ENCODE data around the gene MTSS2. TPM values are rescaled to one million over a fixed set of nuclear protein-coding genes. Genes with fewer than 3 reads are reported as not detected.

Gene MTSS2
- total RNA-seq, 1 experiment from 2014 or later, result 27.1 TPM

- Mint-ChIP-seq H3K4me3 (ENCODE audit: low read depth, unreplicated experiment) (no peak overlapping the region), H3K9me3 (ENCODE audit: low read depth, unreplicated experiment) (no peaks in the 10 kb centered on the region), H3K27me3 (ENCODE audit: unreplicated experiment) (no peaks in the 10 kb centered on the region), H3K36me3 (ENCODE audit: insufficient read depth, unreplicated experiment) (peaks cover 8% of the 10 kb centered on the region), H3K27ac (ENCODE audit: unreplicated experiment) (no peak overlapping the region), H3K4me1 (ENCODE audit: low read depth, unreplicated experiment) (no peaks in the 10 kb centered on the region)
- BruUV-seq (replicated peaks), result no TSS peak
- intact Hi-C loops (cut with micrococcal nuclease; ENCODE audit: unreplicated experiment), result no loop called here
- no peak for DNase-seq
- CTCF ChIA-PET, result interaction anchor here (0.5 kb wide), 1 partner anchor 23 kb away, joined by 4 read pairs; no protein-coding TSS in a partner anchor
- no peak for TF ChIP-seq CTCF (IDR thresholded peaks at IDR 0.05; ENCODE audit: unreplicated experiment)
Observed at GRCh38 chr16:70660672-70661350, 25.0 kb downstream of the MTSS2 start.

GRCh38 chr16:70659953-70660671, 25.7 kb downstream of the MTSS2 start:
- Mint-ChIP-seq H3K4me3 (ENCODE audit: low read depth, unreplicated experiment) (no peak overlapping the region), H3K27me3 (ENCODE audit: unreplicated experiment) (no peaks in the 10 kb centered on the region), H3K9me3 (ENCODE audit: low read depth, unreplicated experiment) (no peaks in the 10 kb centered on the region), H3K4me1 (ENCODE audit: low read depth, unreplicated experiment) (no peaks in the 10 kb centered on the region), H3K36me3 (ENCODE audit: insufficient read depth, unreplicated experiment) (peaks cover 3% of the 10 kb centered on the region), H3K27ac (ENCODE audit: unreplicated experiment) (no peak overlapping the region)
- intact Hi-C loops (cut with micrococcal nuclease; ENCODE audit: unreplicated experiment), result loop anchor here (10.0 kb wide), 2 partner anchors 55 to 495 kb away; no protein-coding TSS in a partner anchor
- no peak for TF ChIP-seq CTCF (IDR thresholded peaks at IDR 0.05; ENCODE audit: unreplicated experiment)
- no TSS peak for BruUV-seq (replicated peaks)
- DNase-seq, result no peak
- CTCF ChIA-PET, result interaction anchor here (0.5 to 1.0 kb wide), 2 partner anchors 24 to 111 kb away, joined by 4 read pairs; no protein-coding TSS in a partner anchor

- intact Hi-C loops (cut with micrococcal nuclease; ENCODE audit: unreplicated experiment), result loop anchor here (10.0 kb wide), 2 partner anchors 55 to 495 kb away; no protein-coding TSS in a partner anchor
- CTCF ChIA-PET, result interaction anchor here (1.0 kb wide), 1 partner anchor 111 kb away, joined by 4 read pairs; no protein-coding TSS in a partner anchor
- no peak overlapping the region for H3K4me3 Mint-ChIP-seq (ENCODE audit: low read depth, unreplicated experiment)
- H3K27ac Mint-ChIP-seq (ENCODE audit: unreplicated experiment), result no peak overlapping the region
- H3K27me3 Mint-ChIP-seq (ENCODE audit: unreplicated experiment), result no peaks in the 10 kb centered on the region
- no TSS peak for BruUV-seq (replicated peaks)
- H3K9me3 Mint-ChIP-seq (ENCODE audit: low read depth, unreplicated experiment), result no peaks in the 10 kb centered on the region
- no peaks in the 10 kb centered on the region for H3K36me3 Mint-ChIP-seq (ENCODE audit: insufficient read depth, unreplicated experiment)
- no peak for DNase-seq
- TF ChIP-seq CTCF (IDR thresholded peaks at IDR 0.05; ENCODE audit: unreplicated experiment), result no peak
- H3K4me1 Mint-ChIP-seq (ENCODE audit: low read depth, unreplicated experiment), result no peaks in the 10 kb centered on the region
Observed at GRCh38 chr16:70659546-70659945, 26.3 kb downstream of the MTSS2 start.

GRCh38 chr16:70658921-70659320, 26.9 kb downstream of the MTSS2 start:
- CTCF ChIA-PET, result no interaction called here
- intact Hi-C loops (cut with micrococcal nuclease; ENCODE audit: unreplicated experiment), result loop anchor here (10.0 kb wide), 2 partner anchors 54 to 494 kb away; no protein-coding TSS in a partner anchor

More at GRCh38 chr16:70658921-70659320, 26.9 kb downstream of the MTSS2 start:
- BruUV-seq (replicated peaks), result no TSS peak
- no peak for DNase-seq
- TF ChIP-seq CTCF (IDR thresholded peaks at IDR 0.05; ENCODE audit: unreplicated experiment), result no peak
- Mint-ChIP-seq H3K27ac (ENCODE audit: unreplicated experiment) (no peak overlapping the region), H3K4me3 (ENCODE audit: low read depth, unreplicated experiment) (no peak overlapping the region), H3K27me3 (ENCODE audit: unreplicated experiment) (no peaks in the 10 kb centered on the region), H3K36me3 (ENCODE audit: insufficient read depth, unreplicated experiment) (no peaks in the 10 kb centered on the region), H3K9me3 (ENCODE audit: low read depth, unreplicated experiment) (no peaks in the 10 kb centered on the region), H3K4me1 (ENCODE audit: low read depth, unreplicated experiment) (peaks cover 3% of the 10 kb centered on the region)
